HK-2 (cell line): Measurements from ENCODE around the gene MRPL37.
"Not testable (repeated sequence)": the region's sequence is repeated elsewhere in the genome, so short reads cannot be mapped to it uniquely, and the experiment has no call there.

Experiments
- DNase-seq: peaks from one replicate; pipeline ENCODE4 v3.0.0-alpha.2; 2018; ENCODE audit not compliant: unreplicated experiment

MRPL37 gene

DNA sequence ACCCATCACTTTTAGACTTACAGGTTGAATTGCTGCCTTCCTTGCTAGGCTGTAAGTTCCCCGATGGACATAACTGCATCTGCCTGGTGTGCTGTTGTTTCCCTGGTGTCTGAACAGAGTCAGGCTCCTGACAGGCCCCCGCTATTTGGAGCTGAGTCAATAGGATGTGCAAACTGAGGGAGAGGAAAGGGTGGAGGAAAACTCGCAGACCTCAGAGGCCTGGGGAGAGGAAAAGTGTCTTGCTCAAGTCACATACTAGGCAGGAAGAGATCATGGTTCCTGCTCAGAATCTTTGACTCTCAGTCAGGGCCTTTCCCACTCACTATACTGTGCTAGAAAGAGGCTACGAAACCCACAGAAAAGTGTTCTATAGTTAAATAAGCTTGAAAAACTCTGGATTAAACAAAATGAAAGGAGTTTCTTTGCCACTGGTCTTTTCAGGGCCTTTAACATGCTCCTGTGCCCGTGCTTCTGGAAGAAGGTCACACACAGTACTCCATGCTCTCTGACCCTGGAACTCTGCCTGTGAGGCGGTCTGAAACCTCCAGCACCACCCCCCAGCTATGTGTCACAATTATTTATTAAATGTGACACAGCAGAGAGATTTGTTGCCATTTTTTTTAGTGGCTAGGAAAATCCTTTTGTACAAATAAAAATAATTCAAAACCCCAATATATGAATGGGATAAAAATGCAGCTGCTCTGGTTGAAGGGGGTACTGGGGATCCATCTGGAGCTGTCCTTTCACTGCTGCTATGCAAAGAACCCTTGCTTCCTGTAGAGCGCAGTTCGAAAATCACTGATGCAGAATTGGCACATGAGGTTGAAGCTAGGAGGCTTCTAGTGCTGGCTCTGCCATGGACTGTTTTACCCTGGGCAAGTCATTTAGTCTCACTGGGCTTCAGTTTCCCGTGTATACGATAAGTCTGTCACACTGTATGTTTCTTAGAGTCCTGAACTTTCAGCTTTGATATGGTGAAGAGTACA lies 27.1 kb upstream of the MRPL37 start:
- DNase-seq = no peak

DNA sequence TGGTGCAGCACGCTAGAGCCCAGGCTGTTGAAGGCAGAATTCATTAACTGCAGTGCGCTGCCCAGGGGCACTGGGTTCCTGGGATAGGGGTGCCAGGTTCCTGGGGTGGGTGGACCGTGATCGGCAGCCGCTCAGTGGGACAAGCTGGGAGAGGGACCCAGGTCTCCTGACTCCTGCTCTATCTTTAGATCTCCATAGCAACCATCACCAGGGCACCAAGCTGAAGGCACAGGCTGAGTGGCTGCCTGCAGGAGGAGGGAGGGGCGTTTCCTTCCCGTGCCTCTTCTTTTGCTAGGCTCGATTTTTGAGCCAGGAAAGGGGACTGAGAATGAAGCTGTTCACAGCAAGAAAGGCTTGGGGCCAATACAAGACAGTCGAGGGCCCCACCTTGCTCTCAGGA lies 26.3 kb upstream of the MRPL37 start:
- DNase-seq = no peak

DNA sequence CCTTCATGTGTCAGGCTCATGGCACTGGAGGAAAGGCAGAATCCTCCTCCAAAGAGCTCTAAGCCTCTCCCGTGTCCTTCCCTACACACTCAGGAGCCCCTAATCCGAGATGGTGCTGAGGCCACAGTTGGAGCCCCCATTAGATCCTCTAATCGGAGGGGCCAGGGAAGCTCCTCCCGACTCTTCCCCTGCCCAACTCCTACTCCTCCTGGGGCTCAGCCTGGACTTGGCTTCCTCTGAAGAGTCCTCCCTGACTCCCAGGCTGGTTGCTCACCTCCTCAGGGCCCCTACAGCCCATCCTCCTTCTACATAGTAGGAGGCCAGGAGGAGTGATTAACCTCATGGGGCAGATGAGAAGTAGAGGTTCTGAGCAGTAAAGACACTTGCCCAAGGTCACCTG lies 25.9 kb upstream of the MRPL37 start:
- DNase-seq = no peak

DNA sequence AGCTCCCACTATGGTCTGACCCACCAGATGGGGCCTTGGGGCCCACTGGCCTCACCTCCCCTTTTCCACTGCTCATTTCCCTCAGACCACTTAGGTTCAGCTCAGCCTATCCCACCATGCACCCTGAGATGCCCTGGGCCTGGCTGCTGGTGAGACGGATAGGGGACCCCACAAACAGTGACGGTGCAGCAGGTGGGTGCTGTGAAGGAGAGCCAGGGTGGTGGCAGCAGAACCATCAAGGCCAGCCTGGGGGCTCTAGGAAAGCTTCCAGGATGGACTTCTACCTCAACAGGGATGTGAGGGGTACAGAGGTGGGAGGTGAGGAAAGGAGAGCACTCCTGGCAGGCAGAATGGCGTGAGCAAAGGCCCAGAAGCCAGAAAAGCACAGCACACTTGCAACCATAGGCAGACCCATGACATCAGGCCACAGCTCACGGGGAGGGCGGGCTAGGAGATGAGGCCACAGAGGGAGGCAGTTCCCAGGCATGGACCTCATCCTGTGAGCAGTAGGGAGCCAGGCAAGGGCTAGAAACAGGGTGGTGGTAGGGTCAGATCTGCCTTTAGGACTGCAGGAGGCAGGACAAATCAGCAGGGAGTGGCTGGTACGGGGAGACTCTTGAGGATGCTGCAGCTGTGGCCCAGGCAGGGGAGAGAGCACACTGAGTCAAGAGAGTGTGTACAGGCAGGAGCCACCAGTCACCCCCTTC lies 23.2 kb upstream of the MRPL37 start:
- DNase-seq = no peak

DNA sequence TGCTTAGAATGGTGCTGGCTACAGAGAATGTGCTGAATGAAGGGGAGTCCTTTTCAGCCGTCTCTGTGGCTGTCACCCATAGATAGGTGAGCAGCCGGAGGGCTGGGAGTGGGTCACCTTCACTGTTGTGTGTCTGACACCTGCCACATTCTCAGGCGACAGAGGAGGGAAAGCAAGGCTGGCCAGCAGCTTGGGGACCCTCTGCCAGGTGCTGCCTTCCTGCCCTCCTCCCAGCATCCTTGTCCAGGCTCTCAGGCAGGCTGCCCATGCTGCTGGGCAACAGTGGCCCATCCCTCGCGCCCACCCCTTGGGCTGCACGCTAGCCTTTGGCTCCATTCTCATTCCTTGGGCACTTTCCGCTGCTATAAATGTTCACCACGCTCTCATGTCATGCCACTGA lies 22.2 kb upstream of the MRPL37 start:
- DNase-seq = no peak

DNA sequence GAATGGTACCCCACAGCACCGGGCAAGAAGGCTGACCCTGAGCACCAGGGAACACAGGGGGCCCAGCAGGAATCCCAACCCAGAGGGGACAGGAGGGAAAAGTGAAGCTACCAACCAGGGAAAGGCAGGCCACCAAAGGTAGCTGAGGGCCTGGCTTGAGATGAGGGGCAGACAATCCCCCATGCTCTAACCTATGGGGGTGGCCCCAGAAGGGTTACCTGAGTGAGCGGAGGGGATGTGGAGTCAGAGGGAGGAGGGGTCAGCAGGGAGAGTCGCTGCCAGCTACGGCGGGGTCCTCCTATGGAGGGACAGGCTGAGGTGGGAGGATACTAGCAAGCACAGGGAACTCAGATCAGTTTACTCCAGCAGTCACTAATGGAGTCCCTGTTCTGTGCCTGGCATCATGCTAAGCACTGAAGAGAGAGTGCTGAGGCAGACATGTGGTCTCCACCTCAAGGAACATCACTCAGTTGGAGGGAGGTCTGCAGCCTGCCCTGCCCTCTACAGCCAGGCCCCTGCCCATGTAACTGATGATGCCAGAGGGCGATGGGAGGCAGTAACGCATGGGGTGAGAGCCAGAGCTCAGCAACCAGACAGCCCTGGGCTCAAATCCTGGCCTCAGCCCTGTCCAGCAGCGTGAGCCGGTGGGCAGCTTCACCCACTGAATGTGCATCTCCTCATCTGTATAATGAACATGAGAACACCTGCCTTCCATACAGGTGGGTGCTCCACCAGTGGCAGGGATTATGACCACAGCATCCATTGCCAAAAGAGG lies 21.5 kb upstream of the MRPL37 start:
- no peak for DNase-seq

DNA sequence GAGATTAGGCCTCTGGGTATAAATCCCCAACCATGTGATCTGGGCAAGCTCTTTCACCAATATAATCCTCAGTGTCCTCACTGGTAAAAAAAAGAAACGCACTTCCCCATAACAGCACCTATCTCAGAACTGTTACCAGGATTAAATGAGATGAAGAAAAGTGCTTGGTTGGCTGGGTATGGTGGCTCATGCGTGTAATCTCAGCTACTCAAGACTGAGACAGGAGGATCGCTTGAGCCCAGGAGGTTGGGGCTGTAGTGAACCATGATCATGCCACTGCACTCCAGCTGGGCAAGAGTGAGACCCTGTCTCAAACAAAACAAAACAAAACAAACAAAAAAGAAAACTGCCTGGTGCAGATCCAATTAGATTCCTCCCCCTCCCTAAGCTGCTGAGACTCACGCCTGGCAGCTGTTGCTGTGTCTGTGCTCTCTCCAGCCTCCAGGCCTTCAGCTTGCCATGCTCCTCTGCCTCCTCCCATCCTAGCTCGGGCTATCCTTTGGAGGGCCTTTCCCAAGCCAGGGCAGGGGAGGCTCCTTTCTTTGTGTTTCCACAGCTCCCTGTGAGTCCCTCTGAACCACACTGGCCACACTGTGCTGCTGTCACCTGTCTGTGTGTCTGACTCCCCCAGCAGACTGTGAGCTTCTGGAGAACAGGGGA lies 19.1 kb upstream of the MRPL37 start:
- DNase-seq = no peak

DNA sequence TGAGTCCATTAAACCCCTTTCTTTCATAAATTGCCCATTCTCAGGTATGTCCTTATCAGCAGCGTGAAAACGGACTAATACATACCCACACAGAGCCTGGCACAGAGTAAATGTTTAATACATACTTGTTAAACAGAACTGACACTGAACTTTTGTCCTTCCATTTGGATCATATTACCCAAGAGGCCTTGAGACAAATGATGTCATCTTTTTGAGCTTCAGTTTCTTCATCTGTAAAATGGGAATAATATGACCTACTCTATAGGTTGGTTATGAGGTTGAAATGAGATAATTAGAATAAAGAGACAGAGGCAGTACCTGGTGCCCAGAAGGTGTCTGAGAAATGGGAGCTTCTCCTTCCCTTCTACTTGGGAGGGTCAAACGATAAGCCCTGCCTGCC lies 13.9 kb upstream of the MRPL37 start:
- DNase-seq = no peak

DNA sequence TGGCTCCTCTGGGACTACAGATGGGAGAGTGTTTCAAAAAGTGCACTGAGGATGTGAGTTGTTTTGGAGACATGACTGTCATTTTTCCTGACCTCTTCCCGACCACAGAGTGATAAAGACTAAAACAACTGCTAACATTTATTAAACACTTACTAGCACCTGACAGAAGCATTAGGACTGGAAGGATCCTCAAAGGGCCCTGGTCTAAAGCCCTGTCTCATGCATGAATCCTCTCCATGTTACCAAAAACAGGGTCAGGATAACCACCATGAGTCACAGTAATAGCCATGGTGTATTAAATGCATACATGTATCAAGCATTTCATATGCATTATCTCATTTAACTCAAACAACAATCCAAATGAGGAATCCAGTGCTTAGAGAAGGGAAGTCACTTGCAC lies 11.7 kb upstream of the MRPL37 start:
- DNase-seq = no peak

DNA sequence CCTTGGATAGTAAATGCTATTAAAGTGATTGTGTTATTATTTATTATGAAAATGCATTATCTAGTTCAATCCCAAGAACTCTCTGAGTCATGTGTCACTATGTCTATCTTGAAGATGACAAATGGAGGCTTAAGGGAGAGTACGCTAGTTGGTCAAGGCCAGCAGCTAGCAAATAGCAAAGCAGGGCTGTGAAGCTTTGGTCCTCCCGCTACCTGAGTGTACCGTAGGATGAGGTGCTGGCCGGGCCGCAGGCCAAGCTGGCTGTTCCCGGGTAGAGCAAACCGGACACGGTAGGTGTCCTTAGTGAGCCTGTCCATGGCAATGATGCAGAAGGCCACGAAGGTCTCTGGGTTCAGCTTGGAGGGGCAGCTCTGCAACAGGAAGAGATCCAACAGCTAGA lies 9.4 kb upstream of the MRPL37 start:
- no peak for DNase-seq

DNA sequence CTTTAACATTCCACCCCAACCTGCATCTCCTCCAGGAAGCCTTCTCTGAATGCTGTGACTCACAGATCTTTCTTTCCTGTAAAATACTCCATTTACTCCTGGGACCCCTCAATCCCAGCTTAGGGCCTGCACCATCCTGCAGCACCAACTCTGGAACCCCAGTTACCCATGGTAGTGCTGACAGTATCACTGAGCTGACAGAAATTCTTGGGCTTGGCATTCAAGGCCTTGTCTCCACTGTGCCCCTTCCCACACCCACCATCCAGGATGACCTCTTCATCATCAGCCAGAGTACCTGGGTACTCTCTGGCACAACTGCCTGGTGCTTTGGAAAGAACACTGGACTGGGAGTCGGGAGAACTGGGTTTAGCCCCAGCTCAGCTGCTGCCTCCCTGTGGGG lies 8.4 kb upstream of the MRPL37 start:
- DNase-seq = no peak

DNA sequence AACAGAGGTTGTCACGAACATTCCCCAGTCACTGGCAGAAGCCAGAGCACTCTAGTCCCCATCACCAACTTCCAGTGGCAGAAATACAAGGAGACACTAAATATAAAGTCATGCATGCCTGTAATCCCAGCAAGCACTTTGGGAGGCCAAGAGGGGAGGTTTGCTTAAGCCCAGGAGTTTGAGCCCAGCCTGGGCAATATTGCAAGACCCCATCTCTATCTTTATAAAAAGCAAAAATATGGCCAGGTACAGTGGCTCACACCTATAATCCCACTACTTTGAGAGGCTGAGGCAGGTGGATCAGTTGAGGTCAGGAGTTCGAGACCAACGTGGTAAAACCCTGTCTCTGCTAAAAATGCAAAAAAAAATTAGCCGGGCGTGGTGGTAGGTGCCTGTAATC lies 6.5 kb upstream of the MRPL37 start:
- DNase-seq = no peak

DNA sequence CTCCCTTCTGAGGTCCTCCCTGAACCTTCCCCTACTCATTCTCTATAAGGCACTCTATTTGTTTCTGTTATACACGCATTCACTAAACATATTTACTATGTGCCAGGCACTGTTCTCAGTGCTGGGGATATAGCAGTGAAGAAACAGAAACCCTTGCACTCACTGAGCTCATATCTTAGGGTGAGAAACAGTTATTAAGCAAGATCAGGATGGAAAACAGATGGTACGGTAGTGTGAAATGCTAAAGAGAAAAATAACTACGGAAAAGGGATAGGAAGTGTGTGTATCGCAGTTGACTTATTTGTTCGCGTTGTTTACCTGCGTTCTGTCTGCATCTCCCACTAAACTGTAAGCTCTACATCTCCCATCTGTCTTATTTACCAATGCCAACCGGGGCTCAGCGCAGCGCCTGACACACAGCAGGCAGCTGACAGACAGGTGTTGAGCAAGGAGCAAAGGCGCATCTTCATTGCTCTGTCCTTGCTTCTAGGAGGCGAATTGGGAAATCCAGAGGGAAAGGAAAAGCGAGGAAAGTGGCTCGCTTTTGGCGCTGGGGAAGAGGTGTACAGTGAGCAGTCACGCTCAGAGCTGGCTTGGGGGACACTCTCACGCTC lies 709 bp upstream of the MRPL37 start:
- DNase-seq = no peak

DNA sequence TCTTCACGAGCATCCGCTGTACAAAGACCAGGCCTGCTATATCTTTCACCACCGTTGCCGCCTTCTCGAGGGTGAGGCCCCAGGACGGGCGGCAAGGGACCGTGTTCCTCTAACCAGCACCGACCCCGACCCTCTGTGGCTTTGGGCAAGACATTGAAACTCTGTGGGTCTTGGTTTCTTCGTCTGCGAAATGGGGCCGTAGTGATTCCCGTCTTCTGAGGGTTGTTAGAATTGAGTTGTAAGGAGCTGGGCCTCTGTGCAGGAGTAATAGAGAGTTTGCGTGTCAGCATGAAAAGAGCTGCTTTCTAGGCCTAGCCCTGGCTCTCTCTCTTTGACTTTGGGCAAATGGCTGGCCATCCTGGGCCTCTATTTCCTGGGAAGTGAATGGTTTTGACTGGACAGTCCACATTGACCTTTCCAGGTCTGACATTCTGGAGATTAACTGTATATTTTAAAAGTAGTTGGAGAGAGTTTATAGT lies 591 bp downstream of the MRPL37 start:
- peak; percentile 26 for DNase-seq

DNA sequence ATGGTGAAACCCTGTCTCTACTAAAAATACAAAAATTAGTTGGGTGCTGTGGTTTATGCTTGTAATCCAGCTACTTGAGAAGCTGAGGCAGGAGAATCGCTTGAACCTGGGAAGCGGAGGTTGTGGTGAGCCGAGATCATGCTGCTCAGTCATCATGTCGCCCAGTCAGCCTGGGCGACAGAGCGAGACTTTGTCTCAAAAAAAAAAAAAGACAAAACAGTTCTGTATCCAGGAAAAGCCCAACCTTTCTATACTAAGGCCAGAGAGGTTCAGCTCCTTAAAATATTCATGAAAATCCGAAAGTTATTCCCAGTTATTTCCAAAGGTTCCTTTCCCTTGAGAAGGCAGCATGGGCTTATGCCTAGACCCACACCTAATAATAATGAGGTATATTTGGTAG lies 4.2 kb downstream of the MRPL37 start:
- DNase-seq = no peak

DNA sequence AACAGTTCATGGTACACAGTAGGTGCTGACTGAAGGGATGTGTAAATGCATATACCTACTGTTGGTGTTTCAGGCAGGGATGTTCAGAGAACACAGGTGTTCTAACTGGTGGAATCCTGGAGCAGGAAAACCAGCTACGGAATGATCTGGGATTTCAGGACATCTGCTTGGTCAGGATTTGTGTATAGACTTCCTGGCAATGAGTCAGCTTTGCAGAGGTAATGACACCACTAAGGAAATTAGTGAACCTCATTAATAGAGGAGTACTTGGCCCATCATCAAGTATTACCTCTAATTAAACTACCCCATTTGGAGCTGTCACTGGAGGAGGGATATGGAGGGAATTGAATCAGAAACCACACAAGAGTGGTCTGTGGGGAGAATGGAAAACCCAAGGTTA lies 7.3 kb downstream of the MRPL37 start:
- no peak for DNase-seq

DNA sequence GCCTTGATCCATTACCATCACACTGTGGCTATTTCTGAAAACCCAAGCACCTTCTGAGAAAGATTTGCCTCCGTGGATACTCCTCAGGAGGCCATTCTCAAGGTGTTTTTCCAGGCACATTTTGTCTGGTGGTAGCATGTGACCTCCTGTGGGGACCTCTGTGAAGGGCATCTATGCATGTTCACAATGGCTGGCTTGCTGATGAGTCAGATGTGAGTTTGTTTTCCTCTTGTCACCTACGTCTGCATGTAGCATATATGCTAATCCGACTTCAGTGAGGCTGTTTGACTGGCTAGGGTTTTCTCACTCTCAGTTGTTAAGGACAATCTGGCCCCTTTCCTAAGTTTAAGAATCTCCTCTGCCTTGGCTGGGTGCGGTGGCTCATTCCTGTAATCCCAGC lies 7.9 kb downstream of the MRPL37 start:
- DNase-seq = not testable (repeated sequence)

DNA sequence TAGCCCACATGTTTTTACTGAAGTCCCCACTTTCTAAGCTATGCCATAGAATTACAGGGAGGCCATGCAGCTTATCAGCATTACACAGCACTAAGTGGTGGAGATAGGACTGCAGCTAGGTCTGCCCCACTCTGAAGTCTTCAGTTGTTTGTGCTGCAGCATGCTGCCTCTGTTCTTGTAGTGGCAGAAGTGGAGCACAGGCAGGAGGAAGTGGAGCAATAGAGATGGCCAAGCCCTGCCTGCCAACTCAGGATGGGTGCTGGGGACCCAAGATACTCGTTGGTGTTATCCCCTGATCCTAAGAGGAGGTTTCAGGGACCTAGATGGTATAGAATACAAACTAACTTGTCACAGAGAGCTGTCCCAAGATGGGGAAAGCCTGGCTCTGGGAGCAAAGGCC lies 12.9 kb downstream of the MRPL37 start:
- no peak for DNase-seq

DNA sequence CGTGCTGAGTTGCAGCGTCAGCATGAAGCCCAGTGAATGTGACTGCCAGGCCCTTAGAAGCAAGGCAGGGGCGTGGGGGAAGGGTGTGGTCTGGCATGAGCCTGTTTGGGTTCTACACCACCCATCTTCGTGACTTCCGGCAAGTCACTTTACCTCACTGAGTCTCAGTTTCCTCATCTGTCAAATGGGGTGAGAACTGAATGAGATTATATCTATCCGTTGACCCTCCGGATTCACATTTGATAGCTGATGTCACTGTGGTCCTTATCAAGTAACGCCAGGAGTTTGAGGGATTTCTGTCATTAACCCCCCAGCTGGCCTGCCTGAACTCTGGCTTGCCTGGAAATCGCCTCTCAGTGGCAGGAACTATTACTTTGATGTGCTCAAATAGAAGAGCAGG lies 15.6 kb downstream of the MRPL37 start:
- DNase-seq = no peak

DNA sequence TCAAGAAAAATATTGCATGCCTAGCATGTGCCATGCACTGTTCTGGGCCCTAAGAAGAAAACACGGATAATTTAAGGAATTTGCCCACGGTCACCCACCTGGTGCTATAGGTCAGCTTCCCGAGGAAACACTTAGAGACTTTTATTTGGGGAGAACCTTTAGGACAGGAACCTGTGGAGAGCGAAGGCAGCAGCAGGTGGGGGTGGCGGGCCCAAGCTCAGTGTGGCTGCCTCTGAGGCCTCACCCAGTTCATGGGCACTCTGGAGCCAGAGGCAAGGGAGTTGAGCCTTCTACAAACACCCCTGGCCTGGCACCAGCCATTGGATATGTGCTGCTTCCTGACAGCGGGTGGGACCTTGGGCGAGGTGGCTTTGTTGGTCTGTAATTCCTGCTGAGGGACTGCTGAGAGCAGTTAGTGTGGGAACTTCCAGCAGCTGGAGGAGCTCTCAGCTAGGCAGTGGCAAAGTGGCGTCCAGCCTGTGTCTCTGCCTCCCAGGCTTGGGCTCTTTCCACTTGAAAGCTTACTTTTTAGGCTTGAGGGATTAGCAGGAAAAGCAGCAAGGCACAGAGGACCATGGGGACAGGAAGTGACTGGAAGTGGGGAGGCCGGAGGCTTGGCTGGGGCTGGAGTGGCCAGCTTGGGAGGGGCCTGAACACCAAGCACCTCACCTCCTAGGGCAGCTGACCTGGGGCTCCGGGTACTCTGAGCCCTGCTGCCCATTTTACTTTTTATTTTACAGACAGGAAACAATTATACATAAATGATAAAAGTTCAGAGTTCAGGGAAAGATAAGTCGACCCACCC lies 19.1 kb downstream of the MRPL37 start:
- DNase-seq = no peak

DNA sequence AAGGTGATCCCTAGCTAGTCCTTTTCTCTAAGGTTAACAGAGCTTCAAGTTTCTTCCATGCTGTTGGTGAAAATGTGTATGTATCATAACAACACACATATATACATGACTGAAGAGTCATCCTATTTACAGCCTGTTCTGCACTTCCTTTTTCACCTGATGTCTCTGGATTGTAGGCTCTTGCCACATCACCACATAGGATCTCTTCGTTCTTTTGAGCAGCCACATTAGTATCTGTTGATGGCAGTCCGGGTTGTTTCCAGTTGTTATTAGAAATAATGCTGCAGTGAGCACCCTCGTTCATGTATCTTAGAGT lies 19.7 kb downstream of the MRPL37 start:
- DNase-seq = no peak
